Stimulated activated CD4-positive, alpha-beta T cell treated with anti-CD3 and anti-CD28 coated beads, TNF-alpha, amount 100 ng/mL, for 24 hours (primary cell): ENCODE results near the gene DLG3.
"Not testable (repeated sequence)": the region's sequence is repeated elsewhere in the genome, so short reads cannot be mapped to it uniquely, and the experiment has no call there.

Experiments
- DNase-seq, 3 experiments: peaks; one replicate each; pipeline ENCODE4 v3.0.0-alpha.2; 2020; ENCODE audit warnings: low read depth in 3 of 3

Gene DLG3

GRCh38 chrX:70476934-70477733 lies 32.5 kb downstream of the DLG3 start:
- no peak for DNase-seq

GRCh38 chrX:70477734-70478075 lies 33.1 kb downstream of the DLG3 start:
- no peak for DNase-seq

- DNase-seq = no peak
Observed at GRCh38 chrX:70478526-70479245, 34.1 kb downstream of the DLG3 start.

- DNase-seq = no peak
Observed at GRCh38 chrX:70479247-70479921, 34.7 kb downstream of the DLG3 start.

- no peak for DNase-seq
Observed at GRCh38 chrX:70479922-70480659, 35.5 kb downstream of the DLG3 start.

- DNase-seq = no peak
Observed at GRCh38 chrX:70480660-70481018, 36.0 kb downstream of the DLG3 start.

- no peak for DNase-seq
Observed at GRCh38 chrX:70481471-70482270, 37.0 kb downstream of the DLG3 start.

GRCh38 chrX:70482300-70482699 lies 37.7 kb downstream of the DLG3 start:
- DNase-seq = no peak

- DNase-seq = no peak
Observed at GRCh38 chrX:70485466-70485865, 40.8 kb downstream of the DLG3 start.

GRCh38 chrX:70488856-70489255 lies 44.2 kb downstream of the DLG3 start:
- DNase-seq = no peak

- DNase-seq = no peak
Observed at GRCh38 chrX:70494441-70494840, 49.8 kb downstream of the DLG3 start.

GRCh38 chrX:70496491-70496890 lies 51.9 kb downstream of the DLG3 start:
- DNase-seq = no peak

GRCh38 chrX:70497026-70497425 lies 52.4 kb downstream of the DLG3 start:
- no peak for DNase-seq

GRCh38 chrX:70498129-70498528 lies 53.5 kb downstream of the DLG3 start:
- DNase-seq = no peak

GRCh38 chrX:70500826-70501225 lies 56.2 kb downstream of the DLG3 start:
- DNase-seq = no peak

- DNase-seq = no peak
Observed at GRCh38 chrX:70504772-70505450, 60.3 kb downstream of the DLG3 start.

- no peak for DNase-seq
Observed at GRCh38 chrX:70505451-70505841, 60.8 kb downstream of the DLG3 start.

- no peak for DNase-seq
Observed at GRCh38 chrX:70508296-70508911, 63.8 kb downstream of the DLG3 start.

GRCh38 chrX:70509078-70509477 lies 64.4 kb downstream of the DLG3 start:
- DNase-seq = no peak

GRCh38 chrX:70515270-70515669 lies 70.6 kb downstream of the DLG3 start:
- not testable (repeated sequence) for DNase-seq
